Stimulated activated CD8-positive, alpha-beta memory T cell treated with anti-CD3 and anti-CD28 coated beads, Interleukin-4, amount 100 ng/mL, for 4 hours (primary cell): Measurements from ENCODE around the gene DOK1.
"Not testable (repeated sequence)": the region's sequence is repeated elsewhere in the genome, so short reads cannot be mapped to it uniquely, and the experiment has no call there.

ENCODE experiments used
- DNase-seq, 2 donors: peaks; one replicate each; pipeline ENCODE4 v3.0.0-alpha.2; 2020; ENCODE audit warnings: low read depth in 2 of 2, low spot score in 1 of 2

DOK1 gene

DNA sequence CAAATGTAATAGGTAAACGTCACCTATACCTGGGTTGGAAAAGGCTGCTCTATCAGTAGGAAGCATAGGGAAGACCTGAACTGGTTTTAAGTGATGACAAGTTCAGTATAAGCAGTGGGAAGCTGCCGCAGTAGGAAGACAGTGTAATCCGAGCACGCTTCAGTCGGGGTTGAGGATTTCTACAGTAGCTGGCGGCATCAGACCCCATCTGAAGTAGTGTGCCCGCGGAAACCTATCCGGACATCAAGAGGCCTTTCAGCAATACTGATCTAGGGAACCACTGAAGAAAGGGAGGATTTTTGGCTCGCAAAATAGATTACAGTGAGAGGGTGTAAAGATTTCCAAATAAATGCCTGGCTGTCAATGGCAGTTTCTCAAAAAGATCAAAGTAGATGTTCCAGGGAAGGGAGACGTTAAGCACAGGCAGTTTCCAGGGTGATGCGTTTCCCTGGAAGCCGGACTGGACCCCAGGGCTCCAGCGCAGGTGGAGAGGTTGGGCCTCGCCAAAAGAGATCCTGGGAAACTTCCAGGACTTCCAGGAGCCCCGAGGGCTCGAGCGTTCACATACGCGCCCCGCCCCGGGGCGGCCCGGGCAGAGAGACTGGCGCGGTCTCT, 6.1 kb upstream of the DOK1 start:
- no peak for DNase-seq

DNA sequence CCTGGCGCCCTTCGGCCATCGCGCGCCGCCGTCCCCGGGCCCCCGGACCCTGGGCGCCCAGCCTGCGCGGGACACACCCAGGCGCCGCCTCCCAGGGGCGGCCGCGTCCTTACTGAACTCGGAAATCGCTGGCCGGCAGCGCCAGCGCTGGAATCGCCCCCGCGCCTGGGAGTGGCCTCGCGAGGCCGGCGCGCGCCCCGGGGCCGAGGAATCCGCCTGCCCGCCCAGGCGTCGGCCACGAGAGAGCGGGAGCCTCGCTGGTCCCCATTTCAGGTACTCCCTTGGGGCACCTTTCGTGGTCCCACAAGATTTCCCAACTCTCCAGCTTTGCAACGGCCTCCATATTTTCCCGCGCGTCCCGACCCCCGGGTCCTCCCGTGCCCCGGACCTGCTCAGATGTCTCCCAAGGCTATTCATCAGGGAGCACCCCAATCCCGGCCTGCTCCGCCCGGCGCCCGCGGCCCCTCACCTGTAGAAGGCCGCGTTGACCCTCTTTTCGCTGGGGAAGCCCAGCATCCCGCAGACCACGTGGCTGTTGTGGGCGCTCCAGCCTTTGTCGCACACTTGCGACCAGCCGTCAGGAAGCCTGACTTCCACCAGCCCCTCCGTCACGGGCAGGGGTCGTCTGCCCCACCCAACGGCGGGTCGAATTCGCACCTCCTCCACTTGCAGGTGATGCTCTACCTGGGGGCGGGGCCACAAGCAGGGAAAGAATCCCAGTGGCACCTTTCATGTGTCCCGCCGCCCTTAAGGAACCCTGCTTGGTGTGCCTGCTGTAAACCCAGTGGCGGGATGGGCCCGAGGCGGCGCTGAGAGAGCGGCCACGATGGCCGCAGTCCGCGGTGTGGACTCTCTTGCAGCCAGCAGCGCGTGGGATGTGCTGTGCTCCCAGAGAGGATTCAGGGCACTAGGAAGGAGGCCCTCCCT, 5.4 kb upstream of the DOK1 start:
- DNase-seq = no peak

DNA sequence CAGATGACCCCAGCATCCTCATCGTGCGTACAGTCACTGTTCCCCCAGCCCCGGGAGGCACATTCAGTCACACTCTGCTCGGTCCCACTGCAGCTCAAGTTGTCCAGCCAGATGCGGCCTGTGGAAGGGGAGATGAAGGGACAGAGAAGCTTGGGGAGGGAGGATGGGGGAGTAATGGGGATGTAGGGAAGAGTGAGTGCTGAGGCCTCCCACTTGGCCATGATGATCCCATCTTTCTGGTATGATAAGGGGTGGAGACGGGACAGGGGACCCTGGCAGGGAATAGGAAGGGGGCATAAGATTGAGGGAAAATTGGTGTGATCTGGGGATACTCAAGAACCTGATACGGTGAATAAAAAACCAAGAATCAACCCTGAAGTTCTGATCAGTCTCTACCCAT, 4.3 kb upstream of the DOK1 start:
- DNase-seq = no peak

DNA sequence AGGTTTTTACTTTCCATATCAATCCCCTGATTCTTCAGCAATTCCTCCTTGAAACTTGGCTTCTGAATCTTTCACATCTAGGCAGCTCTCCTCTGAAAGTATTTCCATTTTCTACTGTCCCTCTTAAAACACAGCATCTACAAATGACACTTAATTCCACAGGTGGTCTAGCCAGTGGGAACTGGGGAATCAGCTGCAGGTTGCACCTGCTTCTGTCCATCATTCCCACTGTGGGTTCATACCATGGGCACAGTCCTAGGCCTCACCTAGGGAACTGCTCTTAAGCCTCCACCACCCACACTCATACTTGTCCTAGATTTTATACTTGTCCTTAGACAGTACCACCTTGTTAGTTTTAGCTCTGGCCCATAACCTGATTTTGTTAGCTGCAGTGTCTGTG, 3.0 kb upstream of the DOK1 start:
- no peak for DNase-seq

DNA sequence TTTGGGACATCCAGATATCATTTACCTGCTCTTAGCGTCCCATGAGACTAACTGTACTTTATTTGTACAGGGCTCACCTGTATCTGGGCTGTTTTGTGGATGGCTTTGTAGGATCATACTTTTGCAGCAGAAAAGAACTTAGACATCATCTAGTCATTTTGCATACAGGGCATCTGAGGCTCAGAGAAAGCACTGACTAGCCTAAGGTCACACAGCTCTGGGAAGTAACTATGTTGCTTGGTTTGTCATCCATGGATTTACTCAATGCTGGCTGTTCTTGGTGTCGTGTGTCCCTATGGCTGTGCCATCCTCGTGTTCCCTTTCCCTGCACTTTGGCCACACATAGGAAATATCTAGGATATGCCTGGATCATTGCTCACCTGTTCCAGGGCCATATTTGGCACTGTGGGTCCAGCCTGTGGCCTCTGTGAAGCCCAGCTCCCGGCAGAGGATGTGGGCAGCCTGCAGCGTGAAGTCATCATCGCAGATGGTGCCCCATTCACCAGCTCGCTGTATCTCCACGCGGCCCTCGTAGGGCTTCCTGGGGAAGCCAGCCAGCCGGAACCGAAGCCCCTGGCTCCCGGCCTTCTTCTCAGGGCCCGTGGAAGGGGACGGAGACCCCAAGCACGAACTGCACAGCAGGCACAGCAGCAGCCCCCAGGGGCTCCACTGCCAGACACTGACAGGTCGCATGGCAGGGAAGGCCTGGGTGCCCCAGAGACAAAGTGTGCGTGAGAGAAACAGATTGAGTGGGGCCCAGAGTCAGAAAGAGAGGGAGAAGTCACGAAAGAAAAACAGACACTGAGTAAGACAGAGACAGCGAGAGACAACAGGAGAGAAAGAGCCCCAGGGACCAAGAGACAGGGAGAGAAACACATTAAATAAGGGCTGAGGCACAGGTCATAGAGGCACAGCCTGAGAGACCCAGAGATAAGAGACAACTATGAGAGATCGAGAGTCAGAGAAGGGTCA, 2.3 kb upstream of the DOK1 start:
- no peak for DNase-seq

DNA sequence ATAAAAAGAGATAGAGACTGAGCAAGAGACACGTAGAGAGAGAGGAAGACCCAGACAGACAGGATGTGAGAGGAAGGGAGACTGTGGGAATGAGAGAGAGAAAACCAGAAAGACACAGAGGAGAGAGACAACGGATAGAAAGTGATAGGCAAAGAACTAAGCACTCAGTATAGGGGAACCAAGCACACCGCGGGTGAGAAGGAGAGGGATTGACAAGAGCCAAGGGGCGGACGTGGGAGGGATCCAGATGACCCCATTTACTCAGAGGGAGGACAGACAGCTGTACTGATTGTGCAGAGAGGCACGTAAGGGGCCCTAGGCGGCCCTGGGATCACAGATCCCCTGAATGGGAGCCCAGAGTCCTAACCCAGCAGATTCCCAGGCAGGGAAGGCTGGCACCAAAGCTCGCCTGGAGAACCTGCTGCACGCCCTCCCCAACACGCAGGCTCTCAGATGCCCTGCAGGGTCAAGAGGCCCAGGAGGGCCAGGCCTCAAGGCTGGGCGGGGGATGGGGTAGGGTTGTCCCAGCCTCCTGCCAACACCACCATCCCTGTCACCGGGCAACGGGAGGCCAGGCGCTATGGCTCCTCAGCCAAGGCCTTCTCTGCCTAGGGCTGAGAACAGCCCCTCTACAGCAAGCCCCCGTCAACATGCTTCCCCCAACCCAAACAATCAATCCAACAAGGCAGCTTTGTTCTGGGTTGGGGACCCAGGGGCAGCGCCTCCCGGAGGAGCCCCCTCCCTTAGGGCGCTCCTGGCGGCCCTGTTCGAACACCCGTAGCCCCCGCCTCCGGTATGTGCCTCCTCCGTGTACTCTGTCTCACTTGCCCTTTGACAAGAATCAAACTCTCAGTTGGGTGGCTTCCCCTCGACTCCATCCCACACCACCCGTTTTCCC, 1.4 kb upstream of the DOK1 start:
- DNase-seq = no peak

DNA sequence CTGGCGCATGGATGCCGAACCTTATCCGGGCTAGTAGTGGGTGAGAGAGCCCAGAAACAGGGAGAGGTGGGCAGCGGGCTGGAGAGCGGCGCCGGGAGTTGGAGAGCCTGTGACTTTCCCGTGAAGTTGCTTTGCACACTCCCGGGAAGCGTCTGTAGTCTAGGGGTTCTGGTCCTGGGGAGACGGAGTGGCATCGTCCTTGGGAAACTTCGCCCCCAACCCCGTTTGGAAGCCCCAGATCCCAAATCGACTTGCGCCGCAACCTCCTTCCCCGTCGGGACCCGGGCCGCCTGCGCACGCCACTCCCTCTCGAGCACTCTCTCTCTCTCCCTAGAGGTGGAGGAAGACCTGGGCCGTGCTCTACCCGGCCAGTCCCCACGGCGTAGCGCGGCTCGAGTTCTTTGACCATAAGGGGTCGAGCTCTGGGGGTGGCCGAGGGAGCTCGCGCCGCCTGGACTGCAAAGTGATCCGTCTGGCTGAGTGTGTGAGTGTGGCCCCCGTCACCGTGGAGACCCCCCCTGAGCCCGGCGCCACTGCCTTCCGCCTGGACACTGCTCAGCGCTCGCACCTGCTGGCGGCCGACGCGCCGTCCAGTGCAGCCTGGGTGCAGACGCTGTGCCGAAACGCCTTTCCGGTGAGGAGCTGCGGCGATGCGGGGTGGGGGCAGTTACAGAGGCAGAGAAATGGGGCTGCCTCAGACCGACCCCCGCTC, 456 bp downstream of the DOK1 start:
- no peak for DNase-seq

DNA sequence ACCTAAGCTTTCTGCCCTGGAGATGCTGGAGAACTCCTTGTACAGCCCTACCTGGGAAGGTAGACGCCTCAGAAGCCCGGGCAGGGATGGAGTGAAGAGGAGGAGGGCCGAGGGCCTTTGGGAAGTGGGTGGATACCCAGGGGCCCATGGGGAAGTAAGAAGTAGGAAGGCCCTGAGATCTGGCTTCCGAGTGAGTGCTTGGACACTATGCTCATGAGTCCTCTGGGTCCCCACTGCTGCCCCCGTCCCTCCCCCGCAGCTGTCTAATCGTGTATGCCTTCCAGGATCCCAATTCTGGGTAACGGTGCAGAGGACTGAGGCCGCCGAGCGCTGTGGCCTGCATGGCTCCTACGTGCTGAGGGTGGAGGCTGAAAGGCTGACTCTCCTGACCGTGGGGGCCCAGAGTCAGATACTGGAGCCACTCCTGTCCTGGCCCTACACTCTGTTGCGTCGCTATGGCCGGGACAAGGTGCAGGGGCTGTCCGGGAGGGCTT, 1.1 kb downstream of the DOK1 start:
- DNase-seq = no peak

DNA sequence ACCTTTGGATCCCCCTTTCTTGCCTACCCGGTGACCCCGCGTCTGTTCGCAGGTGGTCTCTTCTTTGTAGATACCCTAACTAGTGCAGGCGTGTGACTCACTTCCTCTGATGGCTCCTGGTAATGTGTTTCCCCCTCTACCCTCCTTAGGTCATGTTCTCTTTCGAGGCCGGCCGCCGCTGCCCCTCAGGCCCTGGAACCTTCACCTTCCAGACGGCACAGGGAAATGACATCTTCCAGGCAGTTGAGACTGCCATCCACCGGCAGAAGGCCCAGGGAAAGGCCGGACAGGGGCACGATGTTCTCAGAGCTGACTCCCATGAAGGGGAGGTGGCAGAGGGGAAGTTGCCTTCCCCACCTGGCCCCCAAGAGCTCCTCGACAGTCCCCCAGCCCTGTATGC, 1.6 kb downstream of the DOK1 start:
- no peak for DNase-seq

DNA sequence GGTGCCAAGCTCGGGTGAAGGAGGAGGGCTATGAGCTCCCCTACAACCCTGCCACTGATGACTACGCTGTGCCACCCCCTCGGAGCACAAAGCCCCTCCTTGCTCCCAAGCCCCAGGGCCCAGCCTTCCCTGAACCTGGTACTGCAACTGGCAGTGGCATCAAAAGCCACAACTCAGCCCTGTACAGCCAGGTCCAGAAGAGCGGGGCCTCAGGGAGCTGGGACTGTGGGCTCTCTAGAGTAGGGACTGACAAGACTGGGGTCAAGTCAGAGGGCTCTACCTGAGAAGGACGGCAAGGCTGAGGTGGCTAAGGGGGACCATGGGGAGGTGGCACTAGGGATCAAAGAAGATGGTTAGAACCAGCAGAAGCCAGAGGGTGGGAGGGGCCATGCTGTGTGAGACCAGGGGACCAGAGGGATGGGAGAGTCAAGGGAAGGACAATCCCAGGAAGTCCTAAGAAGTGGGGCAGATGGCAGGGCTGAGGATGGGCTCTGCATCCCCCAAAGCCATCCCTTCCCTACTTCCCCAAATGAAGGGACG, 2.4 kb downstream of the DOK1 start:
- no peak for DNase-seq

DNA sequence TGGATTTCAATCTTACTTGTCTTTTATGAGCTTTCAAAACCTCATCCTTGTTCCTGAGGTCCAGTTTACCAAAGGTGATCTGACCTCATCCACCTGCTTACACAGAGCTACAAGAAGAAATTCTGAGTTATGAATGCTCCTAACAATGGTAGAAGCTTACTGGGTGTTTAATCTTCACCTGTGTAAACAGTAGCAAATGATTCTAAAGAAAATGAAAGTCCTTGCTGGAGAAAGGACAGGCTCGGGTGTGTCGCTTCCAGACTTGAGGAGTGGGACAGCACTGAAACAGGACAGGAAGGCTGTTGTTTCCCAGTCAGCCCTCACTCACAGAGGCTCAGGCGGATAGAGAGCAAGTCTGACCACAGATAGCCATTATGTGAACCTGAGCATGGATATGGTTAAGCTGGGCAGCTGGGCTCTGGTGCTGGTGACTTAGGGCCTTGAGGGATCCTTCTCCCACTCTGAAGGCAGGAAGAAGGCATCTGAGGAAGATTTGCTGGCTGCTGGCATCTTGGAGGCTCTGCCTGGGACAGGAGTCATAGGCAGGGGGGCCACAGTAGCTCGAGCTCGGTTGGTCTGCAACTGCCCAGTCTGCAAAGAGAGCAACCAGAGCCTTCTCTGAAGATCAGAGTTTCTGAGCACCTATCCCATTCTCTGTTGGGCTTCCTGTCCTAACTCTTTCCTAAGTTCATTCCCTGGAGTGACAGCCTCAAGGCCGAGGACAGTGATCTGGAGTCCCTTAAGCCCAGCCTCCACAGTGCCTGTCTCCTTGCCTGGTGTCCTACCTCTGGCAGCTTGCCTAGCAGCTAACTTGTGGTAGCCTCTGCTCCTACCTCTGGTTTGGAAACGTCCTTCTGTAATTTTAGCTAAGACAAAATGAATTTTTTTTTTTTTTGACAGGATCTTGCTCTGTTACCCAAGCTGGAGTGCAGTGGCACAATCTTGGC, 4.0 kb downstream of the DOK1 start:
- no peak for DNase-seq

DNA sequence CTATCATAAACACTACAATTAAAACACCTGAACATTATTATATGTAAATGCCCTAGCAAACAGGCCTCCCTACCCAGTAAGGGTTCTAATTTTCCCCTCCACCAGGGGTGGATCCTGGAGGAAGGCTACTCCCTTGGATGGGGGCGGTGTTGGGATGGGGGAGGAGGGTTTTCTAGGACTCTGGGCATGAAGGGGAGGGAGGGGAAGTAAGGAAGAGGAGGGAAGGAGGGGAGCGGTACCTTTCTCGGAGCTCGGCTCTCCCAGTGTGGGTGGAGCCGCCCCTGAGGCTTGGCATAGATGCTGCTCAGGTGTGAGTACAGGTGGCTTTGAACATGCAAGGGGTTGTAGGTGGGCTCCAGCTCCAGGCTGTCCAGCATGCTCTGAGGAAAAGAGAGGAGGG, 5.4 kb downstream of the DOK1 start:
- no peak for DNase-seq

DNA sequence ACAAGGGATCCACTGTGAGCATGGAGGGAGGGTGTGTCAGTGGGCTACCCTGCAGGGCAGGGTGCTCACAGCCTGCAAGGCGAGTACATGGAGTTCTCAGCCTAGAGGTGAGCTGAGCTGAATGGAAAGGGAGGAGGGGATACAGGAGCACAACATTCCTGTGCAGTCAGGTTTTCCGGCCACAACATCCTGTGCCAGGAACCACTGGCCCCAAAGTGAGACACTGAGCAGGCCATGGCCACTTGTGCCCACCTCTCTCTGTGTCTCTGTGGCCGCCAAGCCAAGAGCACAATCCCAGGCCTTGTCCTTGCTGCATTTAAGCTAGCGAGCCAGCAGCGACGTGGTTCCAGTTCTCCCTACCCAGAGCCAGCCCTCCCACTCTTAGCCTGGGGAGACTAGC, 6.1 kb downstream of the DOK1 start:
- DNase-seq = no peak

DNA sequence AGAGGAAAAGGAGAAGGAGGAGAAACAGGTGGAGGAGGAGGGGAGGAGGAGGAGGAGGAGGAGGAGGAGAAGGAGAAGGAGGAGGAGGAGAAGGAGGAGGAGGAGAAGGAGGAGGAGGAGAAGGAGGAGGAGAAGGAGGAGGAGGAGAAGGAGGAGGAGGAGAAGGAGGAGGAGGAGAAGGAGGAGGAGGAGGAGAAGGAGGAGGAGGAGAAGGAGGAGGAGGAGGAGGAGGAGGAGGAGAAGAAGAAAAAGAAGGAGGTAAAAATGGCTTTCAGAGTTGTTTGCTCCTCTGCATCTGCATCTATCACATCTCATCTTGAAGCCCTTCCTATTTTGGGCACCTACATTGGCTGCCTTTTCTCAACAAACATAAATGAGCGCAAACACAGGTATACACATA, 6.5 kb downstream of the DOK1 start:
- DNase-seq = not testable (repeated sequence)

DNA sequence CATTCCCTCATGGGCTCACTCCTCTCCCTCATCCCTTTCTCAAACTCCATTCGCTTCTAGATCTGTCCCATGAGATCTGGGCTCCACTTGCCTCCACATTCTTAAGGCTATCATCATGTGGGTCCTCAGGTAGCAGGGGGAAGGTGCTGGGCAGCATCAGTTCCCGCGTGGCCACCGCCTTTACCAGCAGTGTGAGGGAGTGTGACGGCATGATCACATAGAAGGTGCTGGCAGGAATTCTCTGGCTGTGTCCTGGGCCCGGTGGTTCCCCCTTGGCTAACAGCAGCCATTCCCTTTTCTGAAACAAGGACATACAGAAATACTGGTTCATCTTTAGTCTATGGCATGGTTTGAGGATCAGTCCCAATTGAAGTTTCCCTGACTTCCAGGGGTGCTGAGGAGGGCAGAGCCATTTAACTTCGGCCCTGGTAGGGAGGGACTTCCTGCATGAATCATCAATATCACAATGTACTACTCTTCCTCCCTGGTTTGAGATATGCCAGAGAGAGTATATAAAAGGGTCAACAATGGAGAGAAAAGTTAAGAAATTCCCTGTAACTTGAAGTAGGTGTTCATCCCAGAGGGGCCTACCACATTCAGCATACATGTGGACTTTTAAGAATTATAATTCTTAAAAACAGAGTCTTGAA, 7.7 kb downstream of the DOK1 start:
- no peak for DNase-seq

DNA sequence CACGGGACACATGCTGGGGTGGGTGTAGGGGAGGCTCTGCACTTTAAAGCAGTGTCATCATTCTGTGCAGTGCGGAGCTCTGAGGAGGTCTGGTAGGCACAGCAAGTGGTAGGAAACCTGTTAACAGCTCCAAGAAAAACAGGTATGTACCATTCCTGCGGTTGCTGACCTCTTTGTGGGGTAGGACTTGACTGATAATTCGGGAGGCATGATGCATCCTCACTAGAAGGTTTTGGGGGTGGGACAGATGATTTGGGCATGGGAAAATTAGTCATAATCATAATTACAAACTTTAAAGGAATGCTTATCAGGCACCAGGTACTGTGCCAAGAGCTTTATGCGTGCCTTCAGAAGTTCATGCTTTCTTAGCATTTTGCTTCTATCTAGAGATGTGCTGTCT, 9.7 kb downstream of the DOK1 start:
- no peak for DNase-seq

DNA sequence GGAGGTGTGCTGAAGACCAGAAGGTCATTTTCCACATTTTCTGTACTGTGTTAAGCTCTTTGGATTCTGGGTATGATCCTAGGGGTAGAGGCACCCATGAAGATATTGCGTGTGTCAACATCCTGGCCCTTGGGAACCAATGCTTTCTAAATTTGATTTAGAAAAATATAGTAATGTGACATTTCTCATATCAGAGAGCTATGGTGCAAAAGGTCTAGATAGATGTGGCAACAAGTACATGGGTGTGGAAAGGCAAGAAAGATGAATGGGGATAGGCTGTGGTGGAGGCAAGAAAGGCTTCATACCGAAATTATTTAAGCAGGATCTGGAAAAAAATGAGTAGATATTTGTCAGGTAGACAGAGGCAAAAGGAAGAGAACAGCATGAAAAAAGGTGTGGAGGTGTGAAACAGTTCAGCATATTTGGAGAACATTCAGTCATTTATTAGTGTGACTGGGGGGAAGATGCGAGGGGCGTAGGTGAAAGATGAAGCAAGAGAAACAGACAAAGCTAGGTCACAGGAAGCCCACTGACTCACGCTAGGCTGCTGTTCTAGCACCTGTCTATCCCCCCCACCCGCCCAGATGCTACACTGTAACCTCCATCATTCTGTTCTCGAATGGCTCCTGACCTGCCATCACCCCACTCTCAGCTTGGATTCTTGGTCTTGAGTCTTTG, 11.7 kb downstream of the DOK1 start:
- no peak for DNase-seq
